DOHH2 (cell line): ENCODE results near the gene ARHGEF5.
"Not testable (repeated sequence)": the region's sequence is repeated elsewhere in the genome, so short reads cannot be mapped to it uniquely, and the experiment has no call there.

Experiments
- EZH2phosphoT487 ChIP-seq: fragments of 200-600 bp; sonication (generic); IDR thresholded peaks from 2 replicates; pipeline ENCODE4 v1.6.1; 2017; ENCODE audit warnings: borderline replicate concordance, mild to moderate bottlenecking, antibody characterized with exemption, low read length, moderate library complexity, mixed read lengths
- TF ChIP-seq, protein P1 (sequence below): fragments of 200-600 bp; sonication (generic); IDR thresholded peaks from one replicate; pipeline ENCODE4 v1.5.1; 2014; ENCODE audit warnings: antibody characterized with exemption, mild to moderate bottlenecking, low read depth, low read length; ENCODE audit not compliant: poor library complexity, severe bottlenecking

DNA sequence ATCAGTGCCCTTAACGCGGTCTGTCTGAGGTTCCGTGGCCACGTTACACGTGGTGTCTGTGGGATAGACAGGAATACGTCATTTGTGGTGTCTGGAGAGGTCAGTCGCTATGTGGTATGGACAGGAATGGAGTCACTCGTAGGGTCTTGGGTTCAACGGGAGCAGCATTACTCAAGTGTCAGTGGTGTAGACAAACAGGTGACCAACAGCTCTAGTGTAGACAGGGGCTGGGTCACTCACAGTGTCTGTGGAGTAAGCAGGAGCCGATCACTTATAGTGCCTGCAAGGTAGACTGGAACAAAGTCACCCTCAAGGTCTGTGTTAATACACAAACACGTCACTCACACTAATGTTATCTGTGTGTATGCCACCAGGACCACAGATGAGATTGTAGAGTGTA, 1.7 kb downstream of the ARHGEF5 start:
- TF ChIP-seq EZH2phosphoT487 = not testable (repeated sequence)
- TF ChIP-seq, protein P1, sequence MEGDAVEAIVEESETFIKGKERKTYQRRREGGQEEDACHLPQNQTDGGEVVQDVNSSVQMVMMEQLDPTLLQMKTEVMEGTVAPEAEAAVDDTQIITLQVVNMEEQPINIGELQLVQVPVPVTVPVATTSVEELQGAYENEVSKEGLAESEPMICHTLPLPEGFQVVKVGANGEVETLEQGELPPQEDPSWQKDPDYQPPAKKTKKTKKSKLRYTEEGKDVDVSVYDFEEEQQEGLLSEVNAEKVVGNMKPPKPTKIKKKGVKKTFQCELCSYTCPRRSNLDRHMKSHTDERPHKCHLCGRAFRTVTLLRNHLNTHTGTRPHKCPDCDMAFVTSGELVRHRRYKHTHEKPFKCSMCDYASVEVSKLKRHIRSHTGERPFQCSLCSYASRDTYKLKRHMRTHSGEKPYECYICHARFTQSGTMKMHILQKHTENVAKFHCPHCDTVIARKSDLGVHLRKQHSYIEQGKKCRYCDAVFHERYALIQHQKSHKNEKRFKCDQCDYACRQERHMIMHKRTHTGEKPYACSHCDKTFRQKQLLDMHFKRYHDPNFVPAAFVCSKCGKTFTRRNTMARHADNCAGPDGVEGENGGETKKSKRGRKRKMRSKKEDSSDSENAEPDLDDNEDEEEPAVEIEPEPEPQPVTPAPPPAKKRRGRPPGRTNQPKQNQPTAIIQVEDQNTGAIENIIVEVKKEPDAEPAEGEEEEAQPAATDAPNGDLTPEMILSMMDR = not testable (repeated sequence)
